GM18870 (cell line): Measurements from ENCODE around the gene IL7R.
"Not testable (repeated sequence)": the region's sequence is repeated elsewhere in the genome, so short reads cannot be mapped to it uniquely, and the experiment has no call there.

ENCODE experiments used
- ATAC-seq: cut with Tn5 transposase; IDR thresholded peaks from one replicate; pipeline ENCODE4 v1.9.1; 2021; ENCODE audit warnings: moderate library complexity; ENCODE audit not compliant: unreplicated experiment

The IL7R gene

DNA sequence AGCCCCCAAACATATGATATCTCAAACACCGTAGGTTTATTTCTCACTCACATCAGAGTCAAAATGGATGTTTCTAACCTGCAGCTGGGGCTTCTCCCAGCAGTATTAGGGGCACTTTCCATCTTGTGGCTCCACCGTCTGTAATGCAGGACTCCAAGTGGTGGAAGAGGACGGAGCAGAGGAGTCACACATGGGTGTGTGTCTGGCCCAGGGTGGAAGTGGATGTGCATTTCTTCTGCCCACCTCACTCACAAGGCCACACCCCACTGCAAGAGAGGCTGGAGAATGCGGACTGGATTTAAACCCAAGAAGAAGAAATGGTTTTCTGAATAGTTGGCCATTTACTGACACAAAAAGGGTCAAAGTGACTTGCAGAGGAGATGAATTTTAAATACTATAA is 13.9 kb downstream of the IL7R start:
- no peak for ATAC-seq

GRCh38 chr5:35876454-35876853 is 19.8 kb downstream of the IL7R start:
- no peak for ATAC-seq

DNA sequence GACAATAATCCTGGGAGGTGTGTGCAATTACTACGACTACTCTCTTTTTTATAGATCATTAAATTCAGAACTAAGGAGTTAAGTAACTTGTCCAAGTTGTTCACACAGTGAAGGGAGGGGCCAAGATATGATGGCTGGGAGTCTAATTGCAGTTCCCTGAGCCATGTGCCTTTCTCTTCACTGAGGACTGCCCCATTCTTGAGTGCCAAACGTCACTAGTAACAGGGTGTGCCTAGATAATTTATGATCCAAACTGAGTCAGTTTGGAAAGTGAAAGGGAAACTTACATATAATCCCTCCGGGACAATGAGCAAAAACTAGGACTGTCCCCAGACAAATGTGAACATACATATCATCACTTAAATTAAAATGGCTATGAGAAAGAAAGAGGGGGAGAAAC is 20.2 kb downstream of the IL7R start:
- no peak for ATAC-seq

DNA sequence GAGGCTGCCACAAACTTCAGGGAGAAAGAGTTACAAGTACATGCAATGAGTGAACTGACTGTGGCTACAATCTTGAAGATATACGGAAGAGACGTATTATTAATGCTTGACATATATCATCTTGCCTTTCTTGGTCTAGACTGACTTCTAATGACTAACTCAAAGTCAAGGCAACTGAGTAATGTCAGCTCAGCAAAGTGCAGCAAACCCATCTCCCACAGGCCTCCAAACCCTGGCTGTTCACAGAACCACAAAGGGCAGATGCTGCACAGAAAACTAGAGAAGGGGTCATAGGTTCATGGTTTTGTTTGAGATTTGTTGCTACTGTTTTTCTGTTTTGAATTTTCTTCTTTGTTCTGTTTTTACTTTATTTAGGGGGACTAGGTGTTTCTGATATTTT is 21.0 kb downstream of the IL7R start:
- ATAC-seq: no peak

DNA sequence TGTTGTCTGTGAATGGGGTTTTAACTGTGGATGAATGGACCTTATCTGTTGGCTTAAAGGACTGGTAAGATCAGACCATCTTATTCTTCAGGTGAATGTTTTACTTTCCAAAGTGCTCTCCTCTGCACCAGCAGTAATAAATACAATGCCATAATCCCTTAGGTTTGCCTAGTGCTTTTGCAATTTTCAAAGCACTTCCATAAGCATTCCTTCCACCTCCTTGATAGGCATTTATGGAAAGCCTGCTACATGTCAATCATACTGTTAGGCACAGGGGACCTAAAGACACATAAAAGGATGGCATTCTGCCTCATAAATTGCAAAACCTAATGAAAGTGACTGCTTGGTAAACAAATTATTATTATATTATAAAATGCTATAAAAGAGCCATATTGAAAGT is 21.4 kb downstream of the IL7R start:
- no peak for ATAC-seq

- ATAC-seq: no peak
Observed at GRCh38 chr5:35879096-35879495, 22.4 kb downstream of the IL7R start.

- no peak for ATAC-seq
Observed at GRCh38 chr5:35879649-35880048, 23.0 kb downstream of the IL7R start.

DNA sequence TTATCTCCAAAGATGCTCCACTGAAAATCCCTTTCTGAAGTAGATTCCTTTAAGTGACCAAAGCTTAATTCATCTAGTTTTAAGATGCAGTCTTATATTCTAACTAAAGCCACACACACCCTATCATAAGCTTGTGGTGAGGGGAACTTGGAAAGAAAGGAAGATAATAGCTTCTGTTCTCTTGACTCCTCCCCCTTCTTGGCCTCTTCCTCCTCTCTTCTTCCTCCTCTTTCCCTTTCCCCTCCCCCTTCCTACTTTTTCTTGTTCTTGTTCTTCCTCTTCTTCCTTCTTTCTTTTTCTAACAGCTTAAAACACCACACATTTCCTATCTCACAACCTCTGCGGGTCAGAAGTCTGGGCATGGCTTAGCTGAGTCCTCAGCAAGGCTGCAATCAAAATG is 23.5 kb downstream of the IL7R start:
- no peak for ATAC-seq

DNA sequence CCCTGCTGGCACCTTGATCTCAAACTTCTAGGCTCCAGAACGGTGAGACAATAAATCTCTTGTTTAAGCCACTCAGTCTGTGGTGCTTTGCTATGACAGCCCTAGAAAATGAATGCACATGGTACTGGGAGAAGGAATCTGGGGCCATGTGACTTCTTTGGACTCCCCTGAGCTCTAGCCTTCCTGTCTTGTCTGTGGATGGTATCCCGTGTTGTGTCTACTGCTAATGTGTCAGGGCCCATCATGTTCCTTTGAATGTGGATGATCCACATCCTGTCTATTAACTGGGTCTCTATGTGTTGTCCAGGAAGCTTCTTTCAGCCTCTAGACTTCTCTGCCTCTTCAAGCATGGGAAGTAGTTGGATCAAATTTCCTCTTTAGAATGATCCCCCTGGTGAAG is 25.1 kb downstream of the IL7R start:
- no peak for ATAC-seq

GRCh38 chr5:35884191-35884769 is 27.6 kb downstream of the IL7R start:
- ATAC-seq: peak; percentile 68

DNA sequence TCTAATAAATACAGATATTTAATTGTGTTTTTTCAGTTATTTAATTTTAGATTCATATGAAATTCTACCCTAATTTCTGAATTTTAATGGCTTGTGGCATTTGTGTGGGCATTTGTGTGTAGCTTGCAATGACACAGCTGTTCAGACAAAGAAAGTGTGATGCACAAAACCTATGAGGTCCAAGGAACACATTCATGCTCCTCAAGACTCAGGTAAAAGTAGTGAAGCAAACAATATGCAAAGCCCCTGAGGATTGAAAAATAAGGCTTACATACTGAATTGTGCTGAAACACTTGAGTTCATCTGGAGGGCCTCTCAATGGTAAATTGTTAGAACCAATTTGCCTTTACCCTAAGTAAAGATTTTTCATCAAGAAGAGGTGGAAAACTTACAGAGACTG is 28.1 kb downstream of the IL7R start:
- peak; percentile 22 for ATAC-seq

DNA sequence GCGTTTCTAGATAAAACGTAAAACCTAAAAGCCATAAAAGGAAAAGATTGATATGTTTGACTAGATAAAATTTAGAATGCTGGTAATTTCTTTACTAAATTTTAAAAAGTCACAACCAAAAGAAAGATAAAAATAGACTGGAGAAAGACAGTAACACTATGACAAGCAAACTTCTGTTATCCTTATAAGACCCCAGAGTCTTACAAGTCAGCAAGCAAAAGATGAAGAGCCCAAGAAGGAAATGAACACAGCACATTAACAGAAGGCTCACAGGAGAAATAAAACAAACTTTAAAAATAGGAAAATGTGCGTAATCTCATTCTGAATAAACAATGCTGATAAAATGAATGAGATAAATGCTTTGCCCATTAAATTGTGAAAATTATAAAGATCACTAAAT is 29.7 kb downstream of the IL7R start:
- no peak for ATAC-seq

DNA sequence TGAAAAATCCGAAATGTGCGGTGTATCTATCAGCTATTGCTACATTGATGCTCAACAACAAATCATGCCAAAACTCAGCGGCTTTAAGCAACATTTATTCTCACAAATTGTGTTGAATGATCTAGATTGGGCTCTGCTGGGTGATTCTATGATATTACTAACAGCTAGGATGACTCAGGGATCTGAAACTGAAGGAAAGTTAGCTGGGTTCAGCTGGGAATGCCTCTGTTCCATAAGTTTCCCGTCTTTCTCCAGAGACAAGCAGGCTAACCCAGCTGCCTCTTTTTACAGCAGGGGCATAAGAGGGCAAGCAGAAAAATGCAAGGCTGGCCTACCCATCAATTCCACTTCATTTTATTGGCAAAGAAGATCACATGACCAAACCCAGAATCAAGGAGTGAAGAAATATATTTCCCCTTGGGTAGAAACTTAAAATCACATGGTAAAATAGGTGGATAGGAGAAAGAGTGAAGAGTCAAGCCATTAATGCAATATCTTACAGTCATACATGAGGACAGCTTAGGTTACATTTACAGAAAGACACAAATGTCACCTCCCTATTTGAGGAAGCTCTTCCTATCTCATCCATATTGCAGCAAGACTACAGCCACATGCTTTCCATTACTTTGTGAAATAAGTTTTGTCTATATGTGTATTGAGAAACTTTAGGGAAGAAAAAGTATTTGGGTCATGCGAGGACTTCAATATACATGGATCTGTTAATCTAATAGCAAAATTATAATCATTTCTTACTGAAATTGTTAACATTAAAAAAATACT is 30.8 kb downstream of the IL7R start:
- ATAC-seq: no peak

DNA sequence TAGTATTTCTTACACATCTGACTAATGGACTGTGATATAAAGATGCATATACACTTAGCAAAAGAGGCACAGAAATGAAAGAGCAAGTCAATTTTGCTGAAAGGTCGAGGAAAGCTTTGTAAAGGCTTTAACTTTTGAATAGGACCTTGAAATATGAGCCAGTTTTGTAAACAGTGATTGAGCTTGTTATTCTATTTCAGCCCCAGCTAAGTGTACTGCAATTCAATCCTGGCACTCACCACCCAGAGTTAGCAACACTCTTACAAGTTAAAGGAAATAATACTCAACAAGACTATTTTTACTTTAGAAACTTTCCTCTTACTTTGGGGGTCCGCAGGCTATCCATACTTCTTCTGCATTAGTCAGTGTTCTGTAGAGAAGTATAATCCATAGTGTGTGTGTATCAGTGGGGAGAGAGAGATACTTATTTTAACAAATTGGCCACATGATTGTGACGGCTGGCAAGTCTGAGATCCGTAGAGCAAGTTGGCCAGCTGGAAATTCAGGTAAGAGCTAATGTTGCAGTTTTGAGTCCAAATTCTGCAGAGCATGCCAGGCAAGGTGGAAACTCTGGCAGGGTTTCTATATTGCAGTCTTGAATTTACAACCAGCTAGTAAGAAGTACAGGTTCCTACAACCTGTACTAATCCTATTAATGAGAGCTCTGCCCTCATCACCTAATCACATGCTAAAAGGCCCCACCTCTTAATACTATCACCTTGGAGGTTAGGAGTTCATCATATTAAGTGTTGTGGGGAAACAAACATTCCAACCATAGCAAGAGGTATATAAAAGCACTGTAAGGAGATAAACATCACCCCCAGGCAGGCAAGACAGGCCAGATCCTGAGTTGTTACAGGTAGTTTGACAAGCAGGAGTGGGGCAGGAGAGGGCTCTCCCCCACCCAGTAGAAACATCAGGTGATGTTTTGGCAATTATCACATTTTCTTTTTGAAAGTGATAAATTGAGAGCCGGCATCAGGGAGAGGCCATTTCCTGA is 33.6 kb downstream of the IL7R start:
- ATAC-seq: no peak

DNA sequence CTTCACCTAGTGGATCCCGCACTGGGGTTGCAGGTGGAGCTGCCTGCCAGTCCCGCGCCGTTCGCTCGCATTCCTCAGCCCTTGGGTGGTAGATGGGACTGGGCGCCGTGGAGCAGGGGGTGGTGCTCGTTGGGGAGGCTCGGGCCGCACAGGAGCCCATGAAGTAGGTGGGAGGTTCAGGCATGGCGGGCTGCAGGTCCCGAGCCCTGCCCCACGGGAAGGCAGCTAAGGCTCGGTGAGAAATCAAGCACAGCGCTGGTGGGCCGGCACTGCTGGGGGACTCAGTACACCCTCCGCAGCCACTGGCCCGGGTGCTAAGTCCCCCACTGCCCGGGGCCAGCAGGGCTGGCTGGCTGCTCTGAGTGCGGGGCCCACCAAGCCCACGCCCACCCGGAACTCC is 36.1 kb downstream of the IL7R start:
- not testable (repeated sequence) for ATAC-seq

DNA sequence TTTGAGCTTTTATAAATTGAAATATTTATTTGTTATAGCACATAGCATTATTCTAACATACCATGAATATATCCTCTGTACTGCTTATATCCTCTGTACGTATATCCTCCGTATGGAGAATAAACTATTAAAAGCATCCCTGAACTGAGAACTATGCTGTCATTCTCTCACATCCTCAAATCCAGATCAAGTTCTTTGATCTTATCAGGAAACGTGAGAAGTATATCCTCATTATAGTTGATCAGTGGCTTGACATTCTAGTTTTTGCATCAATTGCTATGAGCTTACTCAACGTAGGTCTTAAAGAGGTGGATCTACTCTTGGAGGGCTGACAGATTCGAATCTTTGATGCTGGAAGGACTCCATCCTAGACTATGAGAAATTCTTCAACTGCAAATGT is 37.4 kb downstream of the IL7R start:
- no peak for ATAC-seq

- ATAC-seq: no peak
Observed at GRCh38 chr5:35898952-35899660, 42.4 kb downstream of the IL7R start.

DNA sequence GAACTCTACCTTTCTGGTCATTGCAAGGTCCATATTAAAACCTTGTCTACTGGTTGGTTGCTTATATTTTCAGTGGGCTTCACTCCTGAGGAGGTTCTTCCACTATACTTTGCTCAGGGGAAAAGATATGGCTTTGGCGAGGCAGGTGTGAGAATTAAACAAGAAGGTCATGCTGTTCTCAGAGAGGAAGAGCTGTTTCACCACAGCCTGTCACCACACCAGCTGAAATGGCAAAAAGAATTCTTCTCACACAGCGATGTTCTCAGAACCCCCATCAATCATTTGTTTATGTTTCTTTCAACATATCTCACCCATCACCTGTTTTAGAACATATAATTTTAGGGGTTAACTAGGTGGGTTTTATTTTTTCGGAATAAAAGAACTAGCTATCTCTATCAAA is 43.1 kb downstream of the IL7R start:
- ATAC-seq: peak; percentile 31

GRCh38 chr5:35900972-35901695 is 44.4 kb downstream of the IL7R start:
- no peak for ATAC-seq

GRCh38 chr5:35902046-35902672 is 45.5 kb downstream of the IL7R start:
- peak; percentile 61 for ATAC-seq
